Esophagus muscularis mucosa (tissue), 3 donors: ENCODE measurements around the gene CAMTA1.

Experiments used
- CTCF ChIP-seq, 3 experiments: fragments of 200-600 bp in 2 of 3; fragments of 450-650 bp in 1 of 3; sonication (generic) in 2 of 3; IDR thresholded peaks; one replicate each; pipeline ENCODE4 v1.5.1; 2017 to 2019; ENCODE audit warnings: antibody characterized with exemption in 3 of 3, mild to moderate bottlenecking in 2 of 3, moderate library complexity in 1 of 3
- POLR2A ChIP-seq: fragments of 450-650 bp; IDR thresholded peaks from one replicate; pipeline ENCODE4 v1.6.1; 2017; ENCODE audit warnings: antibody characterized with exemption, moderate library complexity, mild to moderate bottlenecking, low read depth
- POLR2AphosphoS5 ChIP-seq, 2 donors: sonication (generic); formaldehyde crosslinking; IDR thresholded peaks; one replicate each; pipeline ENCODE4 v1.6.1; 2017; ENCODE audit warnings: antibody characterized with exemption in 2 of 2

- TF ChIP-seq POLR2AphosphoS5 (IDR thresholded peaks at IDR 0.05) (no peak), CTCF (IDR thresholded peaks at IDR 0.05) (no peak), POLR2A (no peak)
Measured at GRCh38 chr1:7678491-7679158, 893.4 kb downstream of the CAMTA1 start.
